PC-9 (cell line): ENCODE data around the gene SORBS2. TPM values are rescaled to one million over a fixed set of nuclear protein-coding genes. Genes with fewer than 3 reads are reported as not detected.

Experiments
- BruUV-seq: library from RNA; stranded (reverse); fragments of 400-500 nt; replicated peaks from 2 replicates; lab custom pipeline; 2021; lab: Mats Ljungman, UMichigan
- CTCF ChIA-PET: fragments of 300-600 bp; sonication (Branson Sonifier 250); formaldehyde crosslinking; loops from one replicate; lab custom pipeline; 2022; ENCODE audit warnings: antibody characterized with exemption; lab: Charles Lee
- POLR2A ChIA-PET: fragments of 300-600 bp; sonication (Branson Sonifier 250); formaldehyde crosslinking; loops from one replicate; lab custom pipeline; 2022; ENCODE audit warnings: antibody characterized with exemption; ENCODE audit not compliant: unreplicated experiment; lab: Charles Lee
- DNase-seq, 2 experiments: peaks; one replicate each; pipeline versions ENCODE4 v3.0.0 to v3.0.0-alpha.2; 2015 to 2022; ENCODE audit warnings: mixed read lengths in 1 of 2
- H2AFZ ChIP-seq: fragments of 200-600 bp; sonication (generic); 2 replicates; pipeline ENCODE4 v1.8.1; 2017; ENCODE audit warnings: antibody characterized with exemption
- H3F3A ChIP-seq: fragments of 200-600 bp; sonication (generic); 2 replicates; pipeline ENCODE4 v1.8.1; 2017; ENCODE audit warnings: antibody characterized with exemption, mild to moderate bottlenecking, low read depth; ENCODE audit not compliant: insufficient read depth
- H3K27ac ChIP-seq: fragments of 200-600 bp; sonication (generic); 2 replicates; pipeline ENCODE4 v1.6.1; 2016; ENCODE audit warnings: mixed run types
- H3K27me3 ChIP-seq: fragments of 200-600 bp; sonication (generic); 2 replicates; pipeline ENCODE4 v1.6.1; 2016; ENCODE audit warnings: low read depth, mixed run types; ENCODE audit not compliant: insufficient read depth
- H3K36me3 ChIP-seq: fragments of 200-600 bp; sonication (generic); 2 replicates; pipeline ENCODE4 v1.6.1; 2016; ENCODE audit warnings: low read depth, mixed run types
- H3K4me1 ChIP-seq: fragments of 200-600 bp; sonication (generic); replicated peaks from 2 replicates; pipeline ENCODE4 v1.6.1; 2016; ENCODE audit warnings: mixed run types; ENCODE audit not compliant: insufficient read depth
- H3K4me2 ChIP-seq: fragments of 200-600 bp; sonication (generic); 2 replicates; pipeline ENCODE4 v1.6.1; 2017; ENCODE audit warnings: mixed run types
- H3K4me3 ChIP-seq: fragments of 200-600 bp; sonication (generic); 2 replicates; pipeline ENCODE4 v1.6.1; 2016; ENCODE audit warnings: mixed run types
- H3K79me2 ChIP-seq: fragments of 200-600 bp; sonication (generic); 2 replicates; pipeline ENCODE4 v1.6.1; 2017; ENCODE audit warnings: low read depth, mixed run types
- H3K9me2 ChIP-seq: fragments of 200-600 bp; sonication (generic); 2 replicates; pipeline ENCODE4 v1.8.1; 2017; ENCODE audit warnings: mild to moderate bottlenecking; ENCODE audit not compliant: insufficient read depth
- H3K9me3 ChIP-seq: fragments of 200-600 bp; sonication (generic); 2 replicates; pipeline ENCODE4 v1.8.1; 2016; ENCODE audit warnings: low read depth; ENCODE audit not compliant: insufficient read depth
- H4K20me1 ChIP-seq: fragments of 200-600 bp; sonication (generic); 2 replicates; pipeline ENCODE4 v1.8.1; 2017; ENCODE audit not compliant: insufficient read depth
- EZH2 ChIP-seq: fragments of 200-600 bp; sonication (generic); IDR thresholded peaks from 2 replicates; pipeline ENCODE4 v1.8.0; 2017; ENCODE audit warnings: antibody characterized with exemption, low read depth
- intact Hi-C: fragments of 100-400 bp; cut with micrococcal nuclease; formaldehyde crosslinking; loops from one replicate; pipeline ENCODE4 v1.10.0; 2022; ENCODE audit not compliant: unreplicated experiment
- total RNA-seq: library from RNA; stranded (reverse); gene quantifications from 2 replicates; pipeline ENCODE4 v1.2.3, GENCODE V29; 2021
- TF ChIP-seq, protein P1 (sequence below): fragments of 200-600 bp; sonication (generic); conservative IDR thresholded peaks from 2 replicates; pipeline ENCODE4 v1.6.1; 2017; ENCODE audit warnings: mixed run types, antibody characterized with exemption, mild to moderate bottlenecking, moderate library complexity

Gene SORBS2
- total RNA-seq, 1 experiment from 2014 or later, result 16.4 TPM

- ChIA-PET CTCF (interaction anchor here (0.6 kb wide), 1 partner anchor 1083 kb away, joined by 3 read pairs; no protein-coding TSS in a partner anchor), POLR2A (interaction anchor here (0.5 to 1.0 kb wide), 2 partner anchors 24 to 1150 kb away, joined by 3 read pairs; no protein-coding TSS in a partner anchor)
- Histone ChIP-seq H3K4me3 (peak overlapping the region; percentile 73; the same call in 1 of the 2 replicates), H4K20me1 (no peaks in the 10 kb centered on the region), H3K9me2 (no peaks in the 10 kb centered on the region), H3K4me2 (peak overlapping the region; percentile 84; the same call in 1 of the 2 replicates), H3F3A (no peaks in the 10 kb centered on the region; the same call in 1 of the 2 replicates), H3K9me3 (no peaks in the 10 kb centered on the region), H3K79me2 (no peaks in the 10 kb centered on the region), H3K27me3 (no peaks in the 10 kb centered on the region), H2AFZ (no peak overlapping the region; the same call in 1 of the 2 replicates), H3K27ac (no peak overlapping the region), H3K4me1 (no peaks in the 10 kb centered on the region), H3K36me3 (no peaks in the 10 kb centered on the region)
- no peak for DNase-seq
- TF ChIP-seq, protein P1, sequence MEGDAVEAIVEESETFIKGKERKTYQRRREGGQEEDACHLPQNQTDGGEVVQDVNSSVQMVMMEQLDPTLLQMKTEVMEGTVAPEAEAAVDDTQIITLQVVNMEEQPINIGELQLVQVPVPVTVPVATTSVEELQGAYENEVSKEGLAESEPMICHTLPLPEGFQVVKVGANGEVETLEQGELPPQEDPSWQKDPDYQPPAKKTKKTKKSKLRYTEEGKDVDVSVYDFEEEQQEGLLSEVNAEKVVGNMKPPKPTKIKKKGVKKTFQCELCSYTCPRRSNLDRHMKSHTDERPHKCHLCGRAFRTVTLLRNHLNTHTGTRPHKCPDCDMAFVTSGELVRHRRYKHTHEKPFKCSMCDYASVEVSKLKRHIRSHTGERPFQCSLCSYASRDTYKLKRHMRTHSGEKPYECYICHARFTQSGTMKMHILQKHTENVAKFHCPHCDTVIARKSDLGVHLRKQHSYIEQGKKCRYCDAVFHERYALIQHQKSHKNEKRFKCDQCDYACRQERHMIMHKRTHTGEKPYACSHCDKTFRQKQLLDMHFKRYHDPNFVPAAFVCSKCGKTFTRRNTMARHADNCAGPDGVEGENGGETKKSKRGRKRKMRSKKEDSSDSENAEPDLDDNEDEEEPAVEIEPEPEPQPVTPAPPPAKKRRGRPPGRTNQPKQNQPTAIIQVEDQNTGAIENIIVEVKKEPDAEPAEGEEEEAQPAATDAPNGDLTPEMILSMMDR, result no peak
- no peak for TF ChIP-seq EZH2
- BruUV-seq, result no TSS peak
- intact Hi-C loops, result loop anchor here (2.0 kb wide), 1 partner anchor 65 kb away; the partner anchor contains the start of gene CCDC110
Observed at GRCh38 chr4:185535612-185536410, 276.2 kb downstream of the SORBS2 start.
